Dendritic cell treated with granulocyte-macrophage colony-stimulating factor and Interleukin-4, amounts not matched to agents 40 ng/mL and 50 ng/mL, for 4 days (primary cell): Measurements from ENCODE around the gene CAPZA1.
A peak's percentile ranks its signal among the peaks of the same experiment; 100 is the strongest.
"Not testable (repeated sequence)": the region's sequence is repeated elsewhere in the genome, so short reads cannot be mapped to it uniquely, and the experiment has no call there.

Experiments used
- H3K27ac Mint-ChIP-seq: one replicate; pipeline ENCODE4 v1.8.0; 2022; ENCODE audit warnings: mild to moderate bottlenecking, mixed read lengths
- H3K27me3 Mint-ChIP-seq: one replicate; pipeline ENCODE4 v1.8.0; 2022; ENCODE audit warnings: mild to moderate bottlenecking, mixed read lengths
- H3K36me3 Mint-ChIP-seq: one replicate; pipeline ENCODE4 v1.8.0; 2022; ENCODE audit warnings: low read depth, mixed read lengths
- H3K4me1 Mint-ChIP-seq: one replicate; pipeline ENCODE4 v1.8.0; 2022; ENCODE audit warnings: low read depth, mixed read lengths
- H3K4me3 Mint-ChIP-seq: one replicate; pipeline ENCODE4 v1.8.0; 2022; ENCODE audit warnings: mild to moderate bottlenecking, moderate library complexity, mixed read lengths
- H3K9me3 Mint-ChIP-seq: one replicate; pipeline ENCODE4 v1.8.0; 2022; ENCODE audit warnings: mixed read lengths
- intact Hi-C: fragments of 100-400 bp; cut with micrococcal nuclease; formaldehyde crosslinking; loops from one replicate; pipeline ENCODE4 v1.15.0; 2022

Gene CAPZA1

DNA sequence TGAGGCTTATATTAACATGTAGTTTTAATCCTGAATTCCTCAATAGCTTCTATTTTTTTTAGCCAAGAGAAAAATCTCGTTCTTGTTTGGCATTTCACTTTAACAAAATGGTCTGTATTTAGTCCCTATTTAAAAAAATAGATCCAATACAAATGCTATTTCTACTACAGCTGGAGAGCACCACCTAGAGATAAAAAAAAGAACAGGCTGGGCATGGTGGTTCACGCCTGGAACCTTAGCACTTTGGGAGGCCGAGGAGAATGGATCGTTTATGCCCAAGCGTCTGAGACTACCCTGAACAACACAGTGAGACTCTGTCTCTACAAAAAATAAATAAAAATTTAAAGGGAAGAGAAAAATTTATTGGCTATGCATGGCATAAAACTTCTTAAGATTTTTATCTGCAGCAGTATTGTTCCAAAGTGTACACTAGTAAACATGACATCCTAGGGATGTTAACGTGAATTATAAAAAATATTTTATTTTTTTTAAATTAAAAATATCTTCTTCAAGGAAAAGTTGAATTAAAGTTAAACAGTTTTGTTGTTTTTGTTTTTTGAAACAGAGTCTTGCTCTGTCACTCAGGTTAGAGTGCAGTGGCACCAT lies 5.1 kb upstream of the CAPZA1 start:
- Mint-ChIP-seq H3K27ac (no peak overlapping the region), H3K9me3 (no peaks in the 10 kb centered on the region), H3K4me3 (no peak overlapping the region), H3K27me3 (no peaks in the 10 kb centered on the region), H3K36me3 (peaks cover 53% of the 10 kb centered on the region), H3K4me1 (peaks cover 11% of the 10 kb centered on the region)
- intact Hi-C loops, result loop anchor here (2.0 to 10.0 kb wide), 3 partner anchors 88 to 224 kb away; partner anchors contain the start of gene WNT2B

DNA sequence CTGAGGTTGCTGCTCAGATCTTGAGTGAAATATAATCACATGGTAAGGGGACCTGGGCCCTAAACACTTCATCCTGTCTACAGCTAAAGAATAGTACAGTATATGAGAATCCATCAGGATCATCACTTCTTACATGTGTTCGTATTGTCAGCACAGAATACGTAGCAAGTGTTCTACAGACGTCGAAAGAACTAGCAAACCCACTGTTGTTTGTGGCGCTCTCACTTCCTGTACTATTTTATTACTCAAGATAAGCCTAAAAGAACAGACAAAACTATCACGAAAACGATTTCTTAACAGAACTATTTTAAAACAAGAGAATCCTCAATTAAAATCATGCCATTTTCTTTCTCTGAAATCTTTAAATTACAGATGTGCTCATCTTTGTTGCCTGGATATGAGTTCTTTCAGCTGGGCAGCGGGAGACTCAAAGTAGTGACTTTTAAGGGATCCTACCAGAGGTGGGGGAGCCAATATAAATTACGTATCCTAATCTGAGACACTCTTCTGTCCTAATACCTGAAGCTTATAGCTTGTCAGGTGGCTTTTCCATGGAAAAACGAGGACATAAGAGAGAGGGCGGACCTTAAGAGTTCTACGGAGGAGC lies 1.4 kb upstream of the CAPZA1 start:
- Mint-ChIP-seq H3K27me3 (no peaks in the 10 kb centered on the region), H3K9me3 (no peaks in the 10 kb centered on the region), H3K27ac (peak overlapping the region; percentile 99), H3K4me1 (peaks cover 24% of the 10 kb centered on the region), H3K4me3 (peak overlapping the region; percentile 97), H3K36me3 (peaks cover 45% of the 10 kb centered on the region)
- intact Hi-C loops, result loop anchor here (2.0 to 10.0 kb wide), 3 partner anchors 84 to 221 kb away; partner anchors contain the start of genes CTTNBP2NL and WNT2B

GRCh38 chr1:112618721-112619517 lies 713 bp upstream of the CAPZA1 start, which contains the start of gene ST7L:
Gene ST7L (minus strand): TSS chr1:112619141. CDS start chr1:112619113, 28 bp downstream.
- Mint-ChIP-seq H3K27ac (peak within 1 kb of the TSS; percentile 99), H3K4me3 (peak within 1 kb of the TSS; percentile 97), H3K4me1 (peaks cover 27% of the 10 kb centered on the region), H3K9me3 (no peaks in the 10 kb centered on the region), H3K27me3 (no peaks in the 10 kb centered on the region), H3K36me3 (peaks cover 52% of the 10 kb centered on the region)
- intact Hi-C loops, result loop anchor here (1.0 to 10.0 kb wide), 4 partner anchors 83 to 222 kb away; partner anchors contain the start of genes CTTNBP2NL and WNT2B

DNA sequence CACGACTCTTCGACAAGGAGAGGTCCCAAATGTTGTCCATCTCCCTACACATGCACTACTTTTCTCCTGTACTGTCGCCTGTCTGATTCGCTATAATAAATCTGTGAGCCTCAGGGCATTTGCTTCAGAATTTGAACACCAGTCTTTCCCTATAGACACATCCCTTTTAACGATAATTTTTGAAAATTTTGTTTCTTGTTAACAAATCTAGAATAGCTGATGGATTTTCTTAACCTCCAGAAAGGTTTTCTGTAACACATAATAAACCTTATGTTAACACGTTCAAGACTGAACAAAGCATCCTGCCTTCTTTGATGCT lies 704 bp downstream of the CAPZA1 start:
- Mint-ChIP-seq H3K36me3 (peaks cover 54% of the 10 kb centered on the region), H3K9me3 (no peaks in the 10 kb centered on the region), H3K4me3 (peak overlapping the region; percentile 97), H3K27me3 (no peaks in the 10 kb centered on the region), H3K27ac (peak overlapping the region; percentile 99), H3K4me1 (peaks cover 34% of the 10 kb centered on the region)
- intact Hi-C loops, result no loop called here

DNA sequence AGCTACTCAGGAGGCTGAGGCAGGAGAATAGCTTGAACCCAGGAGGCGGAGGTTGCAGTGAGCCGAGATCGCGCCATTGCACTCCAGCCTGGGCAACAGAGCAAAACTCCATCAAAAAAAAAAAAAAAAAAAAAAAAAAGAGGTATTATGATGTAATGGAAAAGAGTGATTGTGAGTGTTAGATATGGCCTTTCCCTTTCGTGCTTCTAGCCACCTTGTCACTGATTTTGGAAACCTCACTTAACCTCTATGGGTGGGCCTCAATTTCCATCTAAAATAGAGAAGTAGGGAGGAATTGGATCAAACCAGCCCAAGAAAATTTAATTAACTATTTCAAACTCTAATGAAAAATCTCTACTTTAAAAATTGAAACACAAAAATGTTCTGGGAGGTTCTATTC lies 4.9 kb downstream of the CAPZA1 start:
- not testable (repeated sequence) for H3K4me3 Mint-ChIP-seq
- H3K4me1 Mint-ChIP-seq, result peaks cover 50% of the 10 kb centered on the region

DNA sequence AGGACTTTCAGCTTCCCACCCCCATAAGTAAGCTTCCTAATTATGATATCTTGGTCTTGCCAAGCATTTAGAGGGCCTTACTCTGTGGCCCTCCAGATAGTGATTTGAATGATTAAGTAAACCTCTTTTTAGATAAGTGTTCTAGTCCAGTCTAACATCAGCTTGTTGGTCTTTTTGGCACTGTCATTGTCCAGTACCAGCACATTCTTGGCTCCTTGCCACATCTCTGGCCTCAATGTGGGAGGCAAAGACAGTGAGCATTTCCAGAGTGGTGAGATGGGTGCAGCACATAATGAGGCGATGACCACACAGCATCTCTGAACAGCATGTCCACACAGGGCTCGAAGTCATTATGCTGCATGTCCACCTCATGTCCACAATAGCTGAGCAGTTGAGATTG lies 6.1 kb downstream of the CAPZA1 start:
- Mint-ChIP-seq H3K4me3 (no peak overlapping the region), H3K27ac (no peak overlapping the region), H3K9me3 (no peaks in the 10 kb centered on the region), H3K36me3 (peaks cover 60% of the 10 kb centered on the region), H3K27me3 (no peaks in the 10 kb centered on the region), H3K4me1 (peaks cover 50% of the 10 kb centered on the region)
- intact Hi-C loops, result loop anchor here (5.0 kb wide), 1 partner anchor 47 kb away; the partner anchor contains the start of gene MOV10

More for the DNA sequence above, 4.9 kb downstream of the CAPZA1 start:
- H3K27ac Mint-ChIP-seq, intact Hi-C loops, H3K27me3 Mint-ChIP-seq, H3K9me3 Mint-ChIP-seq: not testable (repeated sequence)
- H3K36me3 Mint-ChIP-seq, result peaks cover 63% of the 10 kb centered on the region

DNA sequence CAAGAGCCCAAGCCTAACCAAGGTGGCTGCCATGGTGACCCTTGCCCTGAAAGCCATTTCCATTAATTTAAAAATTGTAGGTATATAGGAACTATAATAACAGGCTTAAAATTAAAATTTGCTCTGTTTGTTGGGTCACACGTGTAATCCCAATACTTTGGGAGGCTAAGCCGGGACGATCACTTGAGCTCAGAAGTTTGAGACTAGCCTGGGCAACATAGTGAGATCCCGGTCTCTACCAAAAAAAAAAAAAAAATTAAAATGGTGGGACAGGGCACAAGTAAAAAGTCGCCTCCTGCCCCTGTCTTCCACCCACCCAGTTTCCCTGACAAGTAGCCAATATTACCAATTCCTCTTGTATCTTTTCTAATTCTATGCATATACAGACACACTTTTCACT lies 6.6 kb downstream of the CAPZA1 start:
- intact Hi-C loops, result loop anchor here (5.0 kb wide), 1 partner anchor 46 kb away; the partner anchor contains the start of gene MOV10
- Mint-ChIP-seq H3K27me3 (no peaks in the 10 kb centered on the region), H3K27ac (no peak overlapping the region), H3K4me3 (no peak overlapping the region), H3K4me1 (peaks cover 46% of the 10 kb centered on the region), H3K36me3 (peaks cover 60% of the 10 kb centered on the region), H3K9me3 (no peaks in the 10 kb centered on the region)

GRCh38 chr1:112626887-112627286 lies 7.3 kb downstream of the CAPZA1 start:
- Mint-ChIP-seq H3K36me3 (peaks cover 66% of the 10 kb centered on the region), H3K27me3 (no peaks in the 10 kb centered on the region), H3K27ac (no peak overlapping the region), H3K4me1 (peaks cover 47% of the 10 kb centered on the region), H3K4me3 (no peak overlapping the region), H3K9me3 (no peaks in the 10 kb centered on the region)
- intact Hi-C loops, result loop anchor here (5.0 kb wide), 1 partner anchor 45 kb away; the partner anchor contains the start of gene MOV10

DNA sequence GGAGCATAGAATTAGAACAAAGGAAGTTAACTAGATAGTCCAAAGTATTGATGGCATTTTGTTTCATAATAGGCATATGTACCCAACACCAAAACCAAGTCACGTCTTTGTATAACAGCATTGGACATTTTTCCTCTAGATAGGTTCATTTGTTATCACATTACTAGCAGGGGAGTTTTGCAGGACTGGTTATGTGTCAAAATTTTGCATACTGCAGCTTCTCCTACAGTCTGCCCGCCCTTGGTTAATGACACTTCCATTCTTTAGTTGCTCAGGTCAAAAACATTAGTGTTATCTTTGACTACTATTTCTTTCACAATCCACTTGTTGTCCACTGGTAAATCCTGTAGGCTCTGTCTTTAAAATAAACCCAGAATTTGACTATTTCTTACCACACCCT lies 8.9 kb downstream of the CAPZA1 start:
- intact Hi-C loops, result loop anchor here (5.0 kb wide), 1 partner anchor 44 kb away; the partner anchor contains the start of gene MOV10
- no peaks in the 10 kb centered on the region for H3K27me3 Mint-ChIP-seq
- peaks cover 52% of the 10 kb centered on the region for H3K4me1 Mint-ChIP-seq
- H3K4me3 Mint-ChIP-seq, result no peak overlapping the region
- H3K27ac Mint-ChIP-seq, result no peak overlapping the region
- H3K36me3 Mint-ChIP-seq, result peaks cover 71% of the 10 kb centered on the region
- H3K9me3 Mint-ChIP-seq, result no peaks in the 10 kb centered on the region

DNA sequence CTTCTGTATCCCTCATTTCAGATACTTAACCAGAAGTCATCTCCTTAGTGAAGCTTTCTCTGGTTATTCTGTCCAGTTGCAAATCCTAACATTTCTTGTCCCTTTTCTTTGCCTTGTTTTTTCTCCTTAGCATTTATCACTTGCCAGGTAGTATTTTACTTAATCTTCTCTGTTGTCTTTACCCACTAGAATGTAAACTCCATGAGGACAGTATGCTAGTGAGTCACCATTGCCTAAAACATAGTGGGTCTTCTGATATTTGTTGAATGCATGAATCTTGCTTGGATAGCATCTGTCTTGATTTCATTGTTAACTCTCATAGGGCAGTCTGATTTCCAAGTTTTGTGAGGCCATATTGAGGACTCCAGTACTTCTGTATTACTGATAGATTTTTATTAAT lies 9.6 kb downstream of the CAPZA1 start:
- H3K27ac Mint-ChIP-seq, result no peak overlapping the region
- H3K4me3 Mint-ChIP-seq, result no peak overlapping the region
- H3K36me3 Mint-ChIP-seq, result peaks cover 74% of the 10 kb centered on the region
- H3K27me3 Mint-ChIP-seq, result no peaks in the 10 kb centered on the region
- H3K4me1 Mint-ChIP-seq, result peaks cover 60% of the 10 kb centered on the region
- intact Hi-C loops, result loop anchor here (5.0 kb wide), 1 partner anchor 43 kb away; the partner anchor contains the start of gene MOV10
- H3K9me3 Mint-ChIP-seq, result no peaks in the 10 kb centered on the region

DNA sequence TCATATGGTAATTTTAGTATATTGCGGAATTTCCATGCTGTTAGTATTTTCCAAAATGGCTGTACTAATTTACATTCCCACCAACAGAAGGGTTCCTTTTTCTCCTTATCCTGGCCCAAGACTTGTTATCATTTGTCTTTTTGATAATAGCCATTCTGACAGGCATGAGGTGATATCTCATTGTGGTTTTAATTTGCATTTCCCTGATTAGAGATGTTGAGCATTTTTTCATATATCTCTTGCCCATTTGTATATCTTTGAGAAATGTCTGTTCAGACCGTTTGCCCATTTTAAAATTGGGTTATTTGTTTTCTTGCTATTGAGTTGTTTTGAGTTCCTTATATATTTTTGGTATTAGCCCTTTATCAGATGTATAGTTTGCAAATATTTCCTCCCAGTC lies 14.0 kb downstream of the CAPZA1 start:
- H3K36me3 Mint-ChIP-seq, result peaks cover 56% of the 10 kb centered on the region
- H3K4me1 Mint-ChIP-seq, result peaks cover 60% of the 10 kb centered on the region
- H3K9me3 Mint-ChIP-seq, result no peaks in the 10 kb centered on the region
- no peak overlapping the region for H3K27ac Mint-ChIP-seq
- intact Hi-C loops, result no loop called here
- H3K27me3 Mint-ChIP-seq, result no peaks in the 10 kb centered on the region
- no peak overlapping the region for H3K4me3 Mint-ChIP-seq

- Mint-ChIP-seq H3K27me3 (no peaks in the 10 kb centered on the region), H3K4me3 (no peak overlapping the region), H3K36me3 (peaks cover 48% of the 10 kb centered on the region), H3K4me1 (peaks cover 53% of the 10 kb centered on the region), H3K9me3 (no peaks in the 10 kb centered on the region), H3K27ac (no peak overlapping the region)
- intact Hi-C loops, result no loop called here
These were observed 14.7 kb downstream of the CAPZA1 start for GRCh38 chr1:112634367-112634766.

- Mint-ChIP-seq H3K4me1 (peaks cover 48% of the 10 kb centered on the region), H3K4me3 (no peak overlapping the region)
These were observed 16.4 kb downstream of the CAPZA1 start for GRCh38 chr1:112636056-112636455.

More at GRCh38 chr1:112636056-112636455, 16.4 kb downstream of the CAPZA1 start:
- Mint-ChIP-seq H3K27ac (no peak overlapping the region), H3K9me3 (no peaks in the 10 kb centered on the region), H3K36me3 (peaks cover 34% of the 10 kb centered on the region), H3K27me3 (no peaks in the 10 kb centered on the region)
- intact Hi-C loops, result no loop called here
